Transverse colon (tissue), 4 donors: Measurements from ENCODE around the gene B3GALNT2. TPM values are rescaled to one million over a fixed set of nuclear protein-coding genes. Genes with fewer than 3 reads are reported as not detected.

ENCODE experiments used
- DNase-seq: peaks from one replicate; pipeline ENCODE4 v3.0.0-alpha.2; 2019
- H3K27ac ChIP-seq, 4 donors: fragments of 200-600 bp; sonication (generic); 2 replicates each; pipeline ENCODE4 v1.5.1; 2016 to 2018; ENCODE audit warnings: inconsistent platforms in 4 of 4
- H3K27me3 ChIP-seq: fragments of 200-600 bp; sonication (generic); 2 replicates; pipeline ENCODE4 v1.5.1; 2017; ENCODE audit warnings: inconsistent platforms
- H3K36me3 ChIP-seq, 4 donors: fragments of 200-600 bp; sonication (generic); 2 replicates each; pipeline ENCODE4 v1.5.1; 2017 to 2019; ENCODE audit warnings: inconsistent platforms in 4 of 4
- H3K4me1 ChIP-seq, 4 donors: fragments of 200-600 bp; sonication (generic); 2 replicates each; pipeline ENCODE4 v1.5.1; 2017 to 2020; ENCODE audit warnings: inconsistent platforms in 4 of 4
- H3K4me3 ChIP-seq, 4 donors: fragments of 200-600 bp; sonication (generic); 1 replicate in 1 of 4; 2 replicates in 3 of 4; pipeline versions ENCODE4 v1.5.1 to v1.6.1; 2017 to 2019; ENCODE audit warnings: inconsistent platforms in 4 of 4
- H3K9me3 ChIP-seq, 2 donors: fragments of 200-600 bp; sonication (generic); 2 replicates each; pipeline ENCODE4 v1.5.1; 2017 to 2019; ENCODE audit warnings: inconsistent platforms in 2 of 2
- EP300 ChIP-seq: sonication (generic); formaldehyde crosslinking; IDR thresholded peaks from one replicate; pipeline ENCODE4 v1.6.1; 2017; ENCODE audit warnings: antibody characterized with exemption, low read depth
- POLR2A ChIP-seq: fragments of 450-650 bp; IDR thresholded peaks from one replicate; pipeline ENCODE4 v1.6.1; 2016; ENCODE audit warnings: antibody characterized with exemption, mild to moderate bottlenecking, moderate library complexity
- POLR2AphosphoS5 ChIP-seq, 3 donors: sonication (generic); formaldehyde crosslinking; IDR thresholded peaks; one replicate each; pipeline ENCODE4 v1.6.1; 2016; ENCODE audit warnings: antibody characterized with exemption in 3 of 3
- WGBS, 2 donors: methylation state at CpG; one replicate each; pipeline ENCODE4 v1.1.5; 2018; ENCODE audit warnings: low coverage in 1 of 2; 5-methylcytosine and 5-hydroxymethylcytosine counted together
- in situ Hi-C, 4 donors: fragments of 200-750 bp; cut with MboI; loops; one replicate each; pipeline versions ENCODE4 v1.15.0 to v1.15.1; 2017; ENCODE audit warnings: low sequenced_read_pairs in 3 of 4, low pct_ligation_motif_present in 1 of 4, low pct_unique_long_range_greater_than_20kb in 1 of 4
- intact Hi-C: fragments of 100-400 bp; cut with DNase I; formaldehyde crosslinking; loops from one replicate; pipeline ENCODE4 v1.15.1; 2023; ENCODE audit warnings: low total_unique reads
- total RNA-seq, 4 donors: library from RNA; depleted of rRNA; stranded (reverse); fragments of >200 nt; gene quantifications; one replicate each; pipeline ENCODE4 v1.1.0, GENCODE V29; 2016
- TF ChIP-seq, protein P1 (sequence below), 5 experiments: fragments of 200-600 bp in 3 of 5; fragments of 450-650 bp in 2 of 5; sonication (generic) in 3 of 5; IDR thresholded peaks; 1 replicate in 2 of 5; 2 replicates in 3 of 5; pipeline ENCODE4 v1.5.1; 2016 to 2017; ENCODE audit warnings: antibody characterized with exemption in 5 of 5, inconsistent platforms in 3 of 5, mild to moderate bottlenecking in 2 of 5, moderate library complexity in 1 of 5

The B3GALNT2 gene
- total RNA-seq, 4 donors from 2014 or later = 21.4 to 42.2 (median 30.5) TPM

DNA sequence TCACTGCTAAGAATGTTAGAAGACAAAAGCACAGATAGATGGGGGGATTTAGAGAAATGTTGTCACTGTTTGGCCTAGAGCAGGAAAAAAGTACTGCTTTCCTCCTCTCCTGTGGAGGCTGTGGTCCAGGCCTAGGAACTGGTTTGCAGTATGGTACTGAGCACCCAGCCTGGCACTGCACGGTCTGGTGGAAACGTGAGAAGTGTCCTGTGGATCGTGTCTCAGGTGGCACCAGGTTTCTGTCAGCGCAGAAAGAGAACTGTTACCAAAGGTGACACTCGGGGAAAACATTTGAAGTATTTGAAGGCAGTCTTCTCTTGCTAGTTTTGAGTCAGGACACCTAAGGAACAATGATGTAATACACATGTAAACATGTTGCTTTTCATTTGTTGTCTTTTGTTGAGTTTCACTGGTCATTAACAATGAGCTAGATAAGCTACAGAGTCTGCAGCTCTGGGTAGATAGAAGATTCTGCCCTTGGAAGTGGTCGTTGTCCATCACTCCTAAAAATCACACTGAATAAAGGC, 63.0 kb downstream of the B3GALNT2 start:
- 85 to 91% methylated on average over 4 to 6 of the region's 6 CpGs for WGBS, 2 donors
- intact Hi-C loops (no loop called here), in situ Hi-C loops (no loop called here)
- TF ChIP-seq EP300 = no peak
- TF ChIP-seq, protein P1, sequence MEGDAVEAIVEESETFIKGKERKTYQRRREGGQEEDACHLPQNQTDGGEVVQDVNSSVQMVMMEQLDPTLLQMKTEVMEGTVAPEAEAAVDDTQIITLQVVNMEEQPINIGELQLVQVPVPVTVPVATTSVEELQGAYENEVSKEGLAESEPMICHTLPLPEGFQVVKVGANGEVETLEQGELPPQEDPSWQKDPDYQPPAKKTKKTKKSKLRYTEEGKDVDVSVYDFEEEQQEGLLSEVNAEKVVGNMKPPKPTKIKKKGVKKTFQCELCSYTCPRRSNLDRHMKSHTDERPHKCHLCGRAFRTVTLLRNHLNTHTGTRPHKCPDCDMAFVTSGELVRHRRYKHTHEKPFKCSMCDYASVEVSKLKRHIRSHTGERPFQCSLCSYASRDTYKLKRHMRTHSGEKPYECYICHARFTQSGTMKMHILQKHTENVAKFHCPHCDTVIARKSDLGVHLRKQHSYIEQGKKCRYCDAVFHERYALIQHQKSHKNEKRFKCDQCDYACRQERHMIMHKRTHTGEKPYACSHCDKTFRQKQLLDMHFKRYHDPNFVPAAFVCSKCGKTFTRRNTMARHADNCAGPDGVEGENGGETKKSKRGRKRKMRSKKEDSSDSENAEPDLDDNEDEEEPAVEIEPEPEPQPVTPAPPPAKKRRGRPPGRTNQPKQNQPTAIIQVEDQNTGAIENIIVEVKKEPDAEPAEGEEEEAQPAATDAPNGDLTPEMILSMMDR (IDR thresholded peaks at IDR 0.05) = no peak
- TF ChIP-seq POLR2AphosphoS5 (IDR thresholded peaks at IDR 0.05) = no peak
- no peak for TF ChIP-seq POLR2A
- H3K4me3 ChIP-seq = no peak overlapping the region
- H3K27ac ChIP-seq = no peak overlapping the region
- no peak for DNase-seq
- no peaks in the 10 kb centered on the region for H3K9me3 ChIP-seq
- H3K36me3 ChIP-seq = peaks cover 0 to 72% (median 28%) of the 10 kb centered on the region in 4 donors
- no peaks in the 10 kb centered on the region for H3K27me3 ChIP-seq
- no peaks in the 10 kb centered on the region for H3K4me1 ChIP-seq

DNA sequence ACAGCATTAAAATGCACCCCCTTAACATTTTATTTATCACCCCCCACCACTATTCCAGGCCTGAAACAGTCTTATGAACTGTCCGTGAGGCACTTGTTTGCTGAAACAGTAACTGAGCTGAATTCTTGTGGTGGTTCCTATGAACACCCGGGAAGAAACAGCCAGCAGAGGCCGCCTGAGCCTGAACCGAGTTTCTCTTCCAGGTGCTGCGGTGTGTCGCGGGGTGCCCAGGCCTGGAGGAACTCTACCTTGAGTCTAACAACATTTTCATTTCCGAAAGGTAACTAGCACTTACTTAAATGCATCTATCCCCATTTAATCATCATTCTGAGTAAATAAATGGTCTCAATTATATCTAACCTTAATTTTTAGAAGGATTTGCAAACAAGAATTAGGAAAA, 70.3 kb downstream of the B3GALNT2 start:
- in situ Hi-C loops = no loop called here
- WGBS, 2 donors = 92 to 100% methylated on average over 4 to 8 of the region's 8 CpGs

DNA sequence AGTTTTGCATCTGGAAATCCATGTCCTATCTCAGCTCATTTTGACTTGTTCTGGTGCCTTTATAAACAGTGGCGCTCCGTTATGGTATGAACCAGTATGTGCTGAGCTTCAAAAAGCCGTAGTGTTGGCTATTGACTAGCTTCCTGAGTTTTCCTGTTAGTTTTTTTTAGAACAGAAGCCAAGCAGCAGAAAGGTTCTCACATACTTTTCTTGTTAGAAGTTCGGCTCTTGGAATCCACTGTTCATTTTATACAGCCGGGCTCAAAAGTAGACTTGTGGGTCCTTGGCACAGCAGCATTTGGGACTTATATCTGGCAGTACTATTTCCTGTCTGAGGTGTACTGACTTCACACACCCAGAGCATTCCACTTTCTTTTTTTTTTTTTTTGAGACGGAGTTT, 73.3 kb downstream of the B3GALNT2 start:
- Histone ChIP-seq H3K9me3 (no peaks in the 10 kb centered on the region), H3K36me3 (peaks cover 0 to 20% (median 7%) of the 10 kb centered on the region in 4 donors), H3K27ac (no peak overlapping the region), H3K4me1 (no peaks in the 10 kb centered on the region), H3K27me3 (no peaks in the 10 kb centered on the region), H3K4me3 (no peak overlapping the region)
- TF ChIP-seq POLR2AphosphoS5 (IDR thresholded peaks at IDR 0.05) = no peak
- TF ChIP-seq EP300 = no peak
- TF ChIP-seq, protein P1 (IDR thresholded peaks at IDR 0.05) = no peak
- TF ChIP-seq POLR2A = no peak
- no peak for DNase-seq
- intact Hi-C loops (no loop called here), in situ Hi-C loops (no loop called here)
- WGBS, 2 donors = 86 to 87% methylated on average over 6 of the region's 6 CpGs

More for the DNA sequence above, 70.3 kb downstream of the B3GALNT2 start:
- intact Hi-C loops = no loop called here
- TF ChIP-seq EP300 (no peak), POLR2A (no peak), POLR2AphosphoS5 (IDR thresholded peaks at IDR 0.05) (no peak)
- TF ChIP-seq, protein P1 (IDR thresholded peaks at IDR 0.05) = no peak
- no peaks in the 10 kb centered on the region for H3K4me1 ChIP-seq
- H3K27ac ChIP-seq = no peak overlapping the region
- peaks cover 0 to 47% (median 20%) of the 10 kb centered on the region in 4 donors for H3K36me3 ChIP-seq
- no peaks in the 10 kb centered on the region for H3K9me3 ChIP-seq
- H3K27me3 ChIP-seq = no peaks in the 10 kb centered on the region
- DNase-seq = no peak
- H3K4me3 ChIP-seq = no peak overlapping the region

DNA sequence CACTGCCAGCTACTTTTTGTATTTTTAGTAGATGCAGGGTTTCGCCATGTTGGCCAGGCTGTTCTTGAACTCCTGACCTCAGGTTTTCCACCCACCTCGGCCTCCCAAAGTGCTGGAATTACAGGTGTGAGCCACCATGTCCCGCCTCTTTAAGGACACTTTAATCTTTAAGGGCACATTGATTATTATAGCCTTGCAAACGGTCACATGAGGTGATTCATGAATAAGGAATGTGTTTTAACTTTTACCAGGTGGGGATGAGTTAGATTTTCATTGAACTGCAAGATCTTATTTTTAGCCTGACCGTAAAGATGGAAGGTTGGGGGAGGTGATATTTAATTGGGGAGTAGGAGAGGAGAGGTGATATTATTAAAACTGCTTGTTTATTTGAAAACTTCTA, 75.1 kb downstream of the B3GALNT2 start:
- no peak for DNase-seq
- Histone ChIP-seq H3K27me3 (no peaks in the 10 kb centered on the region), H3K9me3 (no peaks in the 10 kb centered on the region), H3K27ac (no peak overlapping the region), H3K36me3 (peaks cover 0 to 7% (median 1%) of the 10 kb centered on the region in 4 donors), H3K4me3 (no peak overlapping the region), H3K4me1 (no peaks in the 10 kb centered on the region)
- TF ChIP-seq, protein P1 (IDR thresholded peaks at IDR 0.05) = no peak
- TF ChIP-seq POLR2AphosphoS5 (IDR thresholded peaks at IDR 0.05) (no peak), EP300 (no peak), POLR2A (no peak)
- WGBS, 2 donors = 77 to 84% methylated on average over 5 of the region's 5 CpGs
- in situ Hi-C loops = no loop called here
- intact Hi-C loops = no loop called here
